Panc1 (cell line): ENCODE measurements around the gene PRKG1. TPM values are rescaled to one million over a fixed set of nuclear protein-coding genes. Genes with fewer than 3 reads are reported as not detected.

ENCODE experiments used
- ATAC-seq: fragments of 200-7000 bp; cut with Tn5 transposase; 2 replicates; pipeline ENCODE4 v1.9.1; 2020; ENCODE audit warnings: mild to moderate bottlenecking, moderate library complexity
- BruUV-seq: library from RNA; stranded (reverse); fragments of 400-500 nt; replicated peaks from 2 replicates; lab custom pipeline; 2021; lab: Mats Ljungman, UMichigan
- CTCF ChIA-PET: fragments of 300-600 bp; sonication (Branson Sonifier 250); formaldehyde crosslinking; loops from one replicate; lab custom pipeline; 2022; ENCODE audit warnings: antibody characterized with exemption; lab: Charles Lee
- POLR2A ChIA-PET: fragments of 300-600 bp; sonication (Branson Sonifier 250); formaldehyde crosslinking; loops from one replicate; lab custom pipeline; 2022; ENCODE audit warnings: antibody characterized with exemption; lab: Charles Lee
- DNase-seq: peaks from one replicate; pipeline ENCODE4 v3.0.0-alpha.2; 2010; ENCODE audit warnings: low read depth, low spot score
- H3K27ac ChIP-seq: 2 replicates; pipeline ENCODE4 v1.5.1; 2011; ENCODE audit warnings: mild to moderate bottlenecking, low read length, inconsistent platforms
- H3K27me3 ChIP-seq: fragments of 200-500 bp; sonication (Bioruptor generic); 2 replicates; pipeline ENCODE4 v1.6.0; 2014; ENCODE audit warnings: low read length, inconsistent platforms; ENCODE audit not compliant: control insufficient read depth, insufficient read depth
- H3K36me3 ChIP-seq: fragments of 200-500 bp; sonication (Bioruptor generic); 2 replicates; pipeline ENCODE4 v1.5.1; 2014; ENCODE audit warnings: inconsistent platforms, mild to moderate bottlenecking, low read length, moderate library complexity; ENCODE audit not compliant: control insufficient read depth, insufficient read depth
- H3K4me1 ChIP-seq: 2 replicates; pipeline ENCODE4 v1.5.1; 2011; ENCODE audit warnings: inconsistent platforms, mild to moderate bottlenecking, low read length, moderate library complexity; ENCODE audit not compliant: control insufficient read depth, insufficient read depth
- H3K4me3 ChIP-seq, 2 experiments: 2 replicates each; pipeline ENCODE4 v1.5.1; 2011 to 2012; ENCODE audit warnings: low read depth in 2 of 2, low read length in 2 of 2, mild to moderate bottlenecking in 2 of 2, inconsistent platforms in 1 of 2, moderate library complexity in 1 of 2
- H3K9me3 ChIP-seq: fragments of 200-500 bp; sonication (Bioruptor generic); 2 replicates; pipeline ENCODE4 v1.5.1; 2014; ENCODE audit warnings: low read depth, mild to moderate bottlenecking, inconsistent platforms, low read length, moderate library complexity; ENCODE audit not compliant: control insufficient read depth, insufficient read depth
- CTCF ChIP-seq: fragments of 450-650 bp; IDR thresholded peaks from 2 replicates; pipeline ENCODE4 v1.5.1; 2017; ENCODE audit warnings: mild to moderate bottlenecking
- POLR2AphosphoS5 ChIP-seq: IDR thresholded peaks from 2 replicates; pipeline ENCODE4 v1.6.1; 2012; ENCODE audit warnings: mild to moderate bottlenecking, low read depth, low read length, moderate library complexity
- REST ChIP-seq, 2 experiments: IDR thresholded peaks; 2 replicates each; pipeline ENCODE4 v1.6.1; 2011 to 2012; ENCODE audit warnings: low read depth in 2 of 2, control low read depth in 1 of 2, low read length in 1 of 2, mild to moderate bottlenecking in 1 of 2, moderate library complexity in 1 of 2; ENCODE audit not compliant: insufficient read depth in 1 of 2
- SIN3A ChIP-seq: IDR thresholded peaks from 2 replicates; pipeline ENCODE4 v1.6.1; 2012; ENCODE audit warnings: low read depth, mild to moderate bottlenecking, low read length, moderate library complexity, borderline replicate concordance; ENCODE audit not compliant: insufficient read depth
- TCF7L2 ChIP-seq: IDR thresholded peaks from 2 replicates; pipeline ENCODE4 v1.6.1; 2011; ENCODE audit warnings: mild to moderate bottlenecking, low read depth, low read length, inconsistent platforms
- in situ Hi-C: cut with HindIII; loops from 2 replicates; pipeline ENCODE4 v1.10.0; 2016; ENCODE audit warnings: low sequenced_read_pairs, low pct_unique_long_range_greater_than_20kb
- intact Hi-C: fragments of 100-400 bp; cut with micrococcal nuclease; formaldehyde crosslinking; loops from one replicate; pipeline ENCODE4 v1.10.0; 2022; ENCODE audit not compliant: unreplicated experiment
- total RNA-seq: library from RNA; stranded (reverse); gene quantifications from one replicate; pipeline ENCODE4 v1.2.1, GENCODE V29; 2021; ENCODE audit not compliant: unreplicated experiment

Gene PRKG1
- total RNA-seq, 1 experiment from 2014 or later, result 0.92 TPM

- ATAC-seq (peak; percentile 72; the same call in 1 of the 2 replicates), DNase-seq (no peak)
- Histone ChIP-seq H3K27ac (no peak overlapping the region), H3K27me3 (no peaks in the 10 kb centered on the region), H3K36me3 (no peaks in the 10 kb centered on the region), H3K4me3 (no peak overlapping the region), H3K4me1 (no peaks in the 10 kb centered on the region), H3K9me3 (no peaks in the 10 kb centered on the region)
- ChIA-PET POLR2A (no interaction called here), CTCF (no interaction called here)
- BruUV-seq, result no TSS peak
- in situ Hi-C loops, result no loop called here
- TF ChIP-seq CTCF (no peak), TCF7L2 (no peak), POLR2AphosphoS5 (no peak), REST (IDR thresholded peaks at IDR 0.05; ENCODE audit: insufficient read depth in 1 of 2, low read depth in 2 of 2, low read length in 1 of 2) (no peak), SIN3A (no peak)
- intact Hi-C loops, result no loop called here
These were observed 758.5 kb downstream of the PRKG1 start for GRCh38 chr10:51832652-51833383.

GRCh38 chr10:51834548-51834947 lies 760.3 kb downstream of the PRKG1 start:
- intact Hi-C loops (no loop called here), in situ Hi-C loops (no loop called here)
- CTCF ChIA-PET, result no interaction called here
- no peaks in the 10 kb centered on the region for H3K36me3 ChIP-seq
- POLR2A ChIA-PET, result no interaction called here
- no peaks in the 10 kb centered on the region for H3K27me3 ChIP-seq
- DNase-seq (no peak), ATAC-seq (no peak)
- no peaks in the 10 kb centered on the region for H3K4me1 ChIP-seq
- TF ChIP-seq POLR2AphosphoS5 (no peak), SIN3A (no peak), CTCF (no peak), TCF7L2 (no peak), REST (IDR thresholded peaks at IDR 0.05; ENCODE audit: insufficient read depth in 1 of 2, low read depth in 2 of 2, low read length in 1 of 2) (no peak)
- no peaks in the 10 kb centered on the region for H3K9me3 ChIP-seq
- no peak overlapping the region for H3K4me3 ChIP-seq
- no peak overlapping the region for H3K27ac ChIP-seq
- no TSS peak for BruUV-seq
